Keratinocyte (primary cell): ENCODE measurements around the gene KSR1. TPM values are rescaled to one million over a fixed set of nuclear protein-coding genes. Genes with fewer than 3 reads are reported as not detected.

Source experiments
- DNase-seq: peaks from one replicate; pipeline ENCODE4 v3.0.0-alpha.2; 2011; ENCODE audit warnings: low read depth, missing footprints, low spot score
- FAIRE-seq: peaks from 2 replicates; lab custom pipeline; 2011; peaks lifted over from hg19 to GRCh38; lab: Jason Lieb, UNC
- H2AFZ ChIP-seq: 2 replicates; pipeline ENCODE4 v1.6.0; 2012; ENCODE audit warnings: low read length, control low read depth, inconsistent platforms; ENCODE audit not compliant: control insufficient read depth
- H3K27ac ChIP-seq: 2 replicates; pipeline ENCODE4 v1.5.1; 2011; ENCODE audit warnings: low read length; ENCODE audit not compliant: control insufficient read depth, insufficient read depth
- H3K27me3 ChIP-seq: 3 replicates; pipeline ENCODE4 v1.6.0; 2011; ENCODE audit warnings: low read length; ENCODE audit not compliant: control insufficient read depth, insufficient read depth; ENCODE audit errors: extremely low read depth
- H3K36me3 ChIP-seq, 2 experiments: 2 replicates in 1 of 2; 3 replicates in 1 of 2; pipeline ENCODE4 v1.5.1; 2011; ENCODE audit warnings: low read length in 2 of 2, mild to moderate bottlenecking in 1 of 2; ENCODE audit not compliant: control insufficient read depth in 2 of 2, insufficient read depth in 2 of 2; ENCODE audit errors: extremely low read depth in 1 of 2
- H3K4me1 ChIP-seq: 3 replicates; pipeline ENCODE4 v1.5.1; 2011; ENCODE audit warnings: low read length; ENCODE audit not compliant: control insufficient read depth, insufficient read depth; ENCODE audit errors: extremely low read depth
- H3K4me2 ChIP-seq: 3 replicates; pipeline ENCODE4 v1.6.0; 2011; ENCODE audit warnings: low read depth, low read length; ENCODE audit not compliant: control insufficient read depth, insufficient read depth; ENCODE audit errors: extremely low read depth
- H3K4me3 ChIP-seq, 3 experiments: fragments of 200-600 bp in 1 of 3; sonication (generic) in 1 of 3; 2 replicates in 2 of 3; 3 replicates in 1 of 3; pipeline ENCODE4 v1.5.1; 2011 to 2016; ENCODE audit warnings: low read length in 3 of 3, mild to moderate bottlenecking in 3 of 3, control low read depth in 2 of 3, inconsistent platforms in 1 of 3, low read depth in 1 of 3, mixed read lengths in 1 of 3, mixed run types in 1 of 3, moderate library complexity in 1 of 3; ENCODE audit not compliant: control insufficient read depth in 2 of 3, insufficient read depth in 2 of 3; ENCODE audit errors: extremely low read depth in 1 of 3
- H3K79me2 ChIP-seq: 2 replicates; pipeline ENCODE4 v1.6.0; 2012; ENCODE audit warnings: low read length; ENCODE audit not compliant: control insufficient read depth, insufficient read depth
- H3K9ac ChIP-seq: 3 replicates; pipeline ENCODE4 v1.6.0; 2011; ENCODE audit warnings: low read length; ENCODE audit not compliant: control insufficient read depth, insufficient read depth; ENCODE audit errors: extremely low read depth
- H3K9me1 ChIP-seq: 3 replicates; pipeline ENCODE4 v1.6.0; 2011; ENCODE audit warnings: low read length; ENCODE audit not compliant: control insufficient read depth, insufficient read depth; ENCODE audit errors: extremely low read depth
- H3K9me3 ChIP-seq: 2 replicates; pipeline ENCODE4 v1.5.1; 2012; ENCODE audit warnings: low read depth, low read length; ENCODE audit not compliant: control insufficient read depth
- H4K20me1 ChIP-seq: 3 replicates; pipeline ENCODE4 v1.6.0; 2011; ENCODE audit warnings: low read length; ENCODE audit not compliant: control insufficient read depth, insufficient read depth; ENCODE audit errors: extremely low read depth
- EZH2 ChIP-seq: IDR thresholded peaks from one replicate; pipeline ENCODE4 v1.6.1; 2012; ENCODE audit warnings: inconsistent platforms, mild to moderate bottlenecking, low read length, moderate library complexity
- dilution Hi-C: fragments of 300-500 bp; cut with MboI; formaldehyde crosslinking; loops from one replicate; pipeline ENCODE4 v1.7.0; 2020; ENCODE audit warnings: low sequenced_read_pairs; ENCODE audit not compliant: extremely low pct_ligation_motif_present
- polyA plus RNA-seq, 5 experiments: library from polyadenylated mRNA; depleted of rRNA in 3 of 5; stranded (reverse) in 3 of 5; stranded (forward) in 1 of 5; unstranded in 1 of 5; fragments of >200 nt; gene quantifications; 1 replicate in 1 of 5; 2 replicates in 3 of 5; 3 replicates in 1 of 5; pipeline versions ENCODE4 v1.2.1 to v1.2.3, GENCODE V29; 2011 to 2012; ENCODE audit warnings: missing spikeins in 2 of 5, low read depth in 1 of 5, low replicate concordance in 1 of 5
- TF ChIP-seq, protein P1 (sequence below), 3 experiments: IDR thresholded peaks in 1 of 3; conservative IDR thresholded peaks in 1 of 3; optimal IDR thresholded peaks in 1 of 3; 2 replicates in 2 of 3; 3 replicates in 1 of 3; pipeline versions ENCODE3 to v1.5.1; 2011; ENCODE audit warnings: low read length in 3 of 3, mild to moderate bottlenecking in 3 of 3, moderate library complexity in 2 of 3, control low read depth in 1 of 3, inconsistent platforms in 1 of 3; ENCODE audit not compliant: insufficient read depth in 2 of 3; ENCODE audit errors: extremely low read depth in 1 of 3

The KSR1 gene
- polyA plus RNA-seq, 1 donor (not counting 4 experiments of a cell fraction or from before 2014, with no cell fraction given): 1.3 TPM

GRCh38 chr17:27518545-27519521 is 62.6 kb downstream of the KSR1 start:
- Histone ChIP-seq H3K4me2 (peak overlapping the region; percentile 10), H3K36me3 (no peaks in the 10 kb centered on the region), H3K27me3 (no peaks in the 10 kb centered on the region), H3K27ac (no peak overlapping the region), H3K4me3 (peak overlapping the region in 1 of 3 experiments; percentile 7), H3K9ac (no peak overlapping the region), H4K20me1 (no peaks in the 10 kb centered on the region), H3K4me1 (peaks cover 18% of the 10 kb centered on the region), H3K9me1 (no peaks in the 10 kb centered on the region), H2AFZ (no peak overlapping the region), H3K79me2 (no peaks in the 10 kb centered on the region), H3K9me3 (no peaks in the 10 kb centered on the region)
- DNase-seq (no peak), FAIRE-seq (no peak)
- dilution Hi-C loops: no loop called here
- TF ChIP-seq, protein P1, sequence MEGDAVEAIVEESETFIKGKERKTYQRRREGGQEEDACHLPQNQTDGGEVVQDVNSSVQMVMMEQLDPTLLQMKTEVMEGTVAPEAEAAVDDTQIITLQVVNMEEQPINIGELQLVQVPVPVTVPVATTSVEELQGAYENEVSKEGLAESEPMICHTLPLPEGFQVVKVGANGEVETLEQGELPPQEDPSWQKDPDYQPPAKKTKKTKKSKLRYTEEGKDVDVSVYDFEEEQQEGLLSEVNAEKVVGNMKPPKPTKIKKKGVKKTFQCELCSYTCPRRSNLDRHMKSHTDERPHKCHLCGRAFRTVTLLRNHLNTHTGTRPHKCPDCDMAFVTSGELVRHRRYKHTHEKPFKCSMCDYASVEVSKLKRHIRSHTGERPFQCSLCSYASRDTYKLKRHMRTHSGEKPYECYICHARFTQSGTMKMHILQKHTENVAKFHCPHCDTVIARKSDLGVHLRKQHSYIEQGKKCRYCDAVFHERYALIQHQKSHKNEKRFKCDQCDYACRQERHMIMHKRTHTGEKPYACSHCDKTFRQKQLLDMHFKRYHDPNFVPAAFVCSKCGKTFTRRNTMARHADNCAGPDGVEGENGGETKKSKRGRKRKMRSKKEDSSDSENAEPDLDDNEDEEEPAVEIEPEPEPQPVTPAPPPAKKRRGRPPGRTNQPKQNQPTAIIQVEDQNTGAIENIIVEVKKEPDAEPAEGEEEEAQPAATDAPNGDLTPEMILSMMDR (optimal IDR thresholded peaks at IDR 0.05 in 1 of 3, IDR thresholded peaks at IDR 0.05 in 1 of 3, conservative IDR thresholded peaks at IDR 0.05 in 1 of 3; ENCODE audit: extremely low read depth in 1 of 3, insufficient read depth in 2 of 3, low read length in 3 of 3): no peak
- no peak for TF ChIP-seq EZH2

DNA sequence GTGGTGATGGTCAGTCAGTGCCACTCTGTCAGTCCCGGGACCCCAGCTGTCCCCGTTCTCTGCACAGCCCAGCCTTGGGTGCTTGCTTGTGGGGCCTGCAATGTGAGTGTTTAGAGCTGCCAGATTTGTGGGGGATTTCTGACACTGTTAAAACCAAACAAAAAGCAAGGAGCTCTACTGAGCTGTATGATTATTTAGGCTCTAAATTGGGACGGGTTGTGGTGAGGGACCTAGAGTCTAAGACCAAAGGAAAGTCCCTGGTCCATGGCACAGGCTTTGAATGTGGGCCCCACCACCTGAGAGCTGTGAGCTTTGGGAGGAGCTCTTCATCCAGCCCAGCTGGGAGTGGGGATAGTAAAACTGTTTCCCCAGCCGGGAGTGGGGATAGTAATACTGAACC is 63.3 kb downstream of the KSR1 start:
- Histone ChIP-seq H3K9me1 (no peaks in the 10 kb centered on the region), H3K4me1 (peaks cover 18% of the 10 kb centered on the region), H3K27me3 (no peaks in the 10 kb centered on the region), H3K9me3 (no peaks in the 10 kb centered on the region), H3K36me3 (no peaks in the 10 kb centered on the region), H3K4me3 (peak overlapping the region in 1 of 3 experiments; percentile 7), H2AFZ (no peak overlapping the region), H3K9ac (no peak overlapping the region), H4K20me1 (no peaks in the 10 kb centered on the region), H3K79me2 (no peaks in the 10 kb centered on the region), H3K4me2 (no peak overlapping the region), H3K27ac (no peak overlapping the region)
- no peak for TF ChIP-seq EZH2
- TF ChIP-seq, protein P1 (optimal IDR thresholded peaks at IDR 0.05 in 1 of 3, IDR thresholded peaks at IDR 0.05 in 1 of 3, conservative IDR thresholded peaks at IDR 0.05 in 1 of 3; ENCODE audit: extremely low read depth in 1 of 3, insufficient read depth in 2 of 3, low read length in 3 of 3): no peak
- DNase-seq (no peak), FAIRE-seq (no peak)
- dilution Hi-C loops: no loop called here
